A673 (cell line): ENCODE measurements around the gene SOX5. TPM values are rescaled to one million over a fixed set of nuclear protein-coding genes. Genes with fewer than 3 reads are reported as not detected.

Source experiments
- BruUV-seq: library from RNA; stranded (reverse); fragments of 400-500 nt; replicated peaks from 2 replicates; lab custom pipeline; 2021; lab: Mats Ljungman, UMichigan
- CTCF ChIA-PET: fragments of 300-600 bp; sonication (Branson Sonifier 250); formaldehyde crosslinking; loops from one replicate; lab custom pipeline; 2022; ENCODE audit warnings: antibody characterized with exemption; lab: Charles Lee
- POLR2A ChIA-PET: fragments of 300-600 bp; sonication (Branson Sonifier 250); formaldehyde crosslinking; loops from one replicate; lab custom pipeline; 2022; ENCODE audit warnings: antibody characterized with exemption; ENCODE audit not compliant: low non-redundant PET; lab: Charles Lee
- DNase-seq: peaks from one replicate; pipeline ENCODE4 v3.0.0-alpha.2; 2015; ENCODE audit warnings: low spot score
- H3K27ac ChIP-seq: fragments of 200-600 bp; sonication (generic); 2 replicates; pipeline ENCODE4 v1.5.1; 2016; ENCODE audit warnings: mixed run types, low read depth, mild to moderate bottlenecking, mixed read lengths, antibody characterized with exemption, low read length; ENCODE audit not compliant: poor library complexity, severe bottlenecking
- H3K27me3 ChIP-seq: fragments of 200-600 bp; sonication (generic); replicated peaks from 2 replicates; pipeline ENCODE4 v1.6.1; 2017; ENCODE audit warnings: mixed run types, low read depth, mild to moderate bottlenecking, mixed read lengths, antibody characterized with exemption, low read length; ENCODE audit not compliant: insufficient read depth, poor library complexity
- H3K36me3 ChIP-seq: fragments of 200-600 bp; sonication (generic); 2 replicates; pipeline ENCODE4 v1.6.1; 2016; ENCODE audit warnings: mixed run types, mild to moderate bottlenecking, mixed read lengths, antibody characterized with exemption, low read length; ENCODE audit not compliant: insufficient read depth, poor library complexity, severe bottlenecking
- H3K4me1 ChIP-seq: fragments of 200-600 bp; sonication (generic); 2 replicates; pipeline ENCODE4 v1.6.1; 2017; ENCODE audit warnings: mixed run types, mild to moderate bottlenecking, mixed read lengths, antibody characterized with exemption, low read length; ENCODE audit not compliant: insufficient read depth, poor library complexity, severe bottlenecking
- H3K4me3 ChIP-seq: fragments of 200-600 bp; sonication (generic); 2 replicates; pipeline ENCODE4 v1.5.1; 2016; ENCODE audit warnings: low read depth, mixed run types, mild to moderate bottlenecking, mixed read lengths, low read length; ENCODE audit not compliant: poor library complexity, severe bottlenecking
- H3K9me3 ChIP-seq: fragments of 200-600 bp; sonication (generic); 2 replicates; pipeline ENCODE4 v1.6.1; 2016; ENCODE audit warnings: mixed run types, low read depth, mild to moderate bottlenecking, mixed read lengths, antibody characterized with exemption, low read length; ENCODE audit not compliant: poor library complexity, severe bottlenecking
- EZH2 ChIP-seq: fragments of 200-600 bp; sonication (generic); IDR thresholded peaks from 2 replicates; pipeline ENCODE4 v1.6.1; 2017; ENCODE audit warnings: borderline replicate concordance, low read depth, mild to moderate bottlenecking, mixed read lengths, antibody characterized with exemption, low read length; ENCODE audit not compliant: poor library complexity, severe bottlenecking
- intact Hi-C: fragments of 100-400 bp; cut with micrococcal nuclease; formaldehyde crosslinking; loops from one replicate; pipeline ENCODE4 v1.10.0; 2022; ENCODE audit not compliant: unreplicated experiment
- total RNA-seq: library from RNA; stranded (reverse); gene quantifications from 2 replicates; pipeline ENCODE4 v1.2.3, GENCODE V29; 2021
- TF ChIP-seq, protein P1 (sequence below): fragments of 300-800, 200-600 bp; sonication (generic); conservative IDR thresholded peaks from 2 replicates; pipeline ENCODE4 v1.5.1; 2017; ENCODE audit warnings: low read depth, mild to moderate bottlenecking, antibody characterized with exemption, low read length, moderate library complexity, mixed read lengths

The SOX5 gene
- total RNA-seq, 1 experiment from 2014 or later = 11.9 TPM

DNA sequence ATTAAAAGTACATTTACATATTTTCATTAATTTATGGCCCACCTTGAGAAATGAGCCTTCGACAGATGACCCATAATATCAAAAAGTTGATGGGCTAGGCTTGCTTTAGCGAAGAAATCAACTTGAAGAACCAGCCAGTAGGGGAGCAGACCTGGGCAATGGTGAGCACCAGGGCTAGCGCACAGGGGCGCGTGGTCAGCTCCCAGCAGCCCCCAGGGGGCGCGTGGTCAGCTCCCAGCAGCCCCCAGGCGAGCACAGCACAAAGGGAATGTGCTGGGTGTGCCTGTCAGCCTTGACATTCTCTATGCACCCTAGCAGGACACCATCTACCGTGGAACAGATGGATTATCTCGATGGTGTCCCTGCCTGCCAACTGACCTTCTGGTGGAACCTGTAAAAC, 15.3 kb upstream of the SOX5 start:
- no peak for DNase-seq
- H3K9me3 ChIP-seq = no peaks in the 10 kb centered on the region
- BruUV-seq = no TSS peak
- H3K4me1 ChIP-seq = no peaks in the 10 kb centered on the region
- intact Hi-C loops = no loop called here
- ChIA-PET CTCF (no interaction called here), POLR2A (no interaction called here)
- no peaks in the 10 kb centered on the region for H3K27me3 ChIP-seq
- TF ChIP-seq, protein P1, sequence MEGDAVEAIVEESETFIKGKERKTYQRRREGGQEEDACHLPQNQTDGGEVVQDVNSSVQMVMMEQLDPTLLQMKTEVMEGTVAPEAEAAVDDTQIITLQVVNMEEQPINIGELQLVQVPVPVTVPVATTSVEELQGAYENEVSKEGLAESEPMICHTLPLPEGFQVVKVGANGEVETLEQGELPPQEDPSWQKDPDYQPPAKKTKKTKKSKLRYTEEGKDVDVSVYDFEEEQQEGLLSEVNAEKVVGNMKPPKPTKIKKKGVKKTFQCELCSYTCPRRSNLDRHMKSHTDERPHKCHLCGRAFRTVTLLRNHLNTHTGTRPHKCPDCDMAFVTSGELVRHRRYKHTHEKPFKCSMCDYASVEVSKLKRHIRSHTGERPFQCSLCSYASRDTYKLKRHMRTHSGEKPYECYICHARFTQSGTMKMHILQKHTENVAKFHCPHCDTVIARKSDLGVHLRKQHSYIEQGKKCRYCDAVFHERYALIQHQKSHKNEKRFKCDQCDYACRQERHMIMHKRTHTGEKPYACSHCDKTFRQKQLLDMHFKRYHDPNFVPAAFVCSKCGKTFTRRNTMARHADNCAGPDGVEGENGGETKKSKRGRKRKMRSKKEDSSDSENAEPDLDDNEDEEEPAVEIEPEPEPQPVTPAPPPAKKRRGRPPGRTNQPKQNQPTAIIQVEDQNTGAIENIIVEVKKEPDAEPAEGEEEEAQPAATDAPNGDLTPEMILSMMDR = no peak
- TF ChIP-seq EZH2 = no peak
- H3K4me3 ChIP-seq = no peak overlapping the region
- H3K36me3 ChIP-seq = no peaks in the 10 kb centered on the region
- H3K27ac ChIP-seq = no peak overlapping the region

DNA sequence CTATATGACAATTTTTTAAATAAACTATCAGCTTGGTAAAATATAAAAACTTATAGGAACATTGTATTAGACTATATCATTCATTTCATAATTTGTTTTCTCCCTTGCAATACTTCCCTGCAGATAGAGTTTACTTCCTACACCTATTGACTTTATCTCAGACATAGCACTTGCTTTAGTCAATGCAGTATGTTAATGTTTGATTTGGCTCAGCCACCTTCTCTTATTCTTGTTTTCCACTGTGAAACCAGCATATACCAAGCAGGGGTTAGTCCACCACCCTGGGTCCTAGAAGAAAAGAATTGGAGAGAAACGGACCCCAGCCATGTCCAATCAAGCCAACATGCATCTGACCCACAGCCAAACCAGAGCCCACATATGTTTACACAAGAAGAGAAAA, 10.4 kb upstream of the SOX5 start:
- Histone ChIP-seq H3K4me3 (no peak overlapping the region), H3K36me3 (no peaks in the 10 kb centered on the region), H3K4me1 (no peaks in the 10 kb centered on the region), H3K27me3 (no peaks in the 10 kb centered on the region), H3K27ac (no peak overlapping the region), H3K9me3 (no peaks in the 10 kb centered on the region)
- CTCF ChIA-PET = no interaction called here
- POLR2A ChIA-PET = no interaction called here
- intact Hi-C loops = no loop called here
- no peak for DNase-seq
- TF ChIP-seq, protein P1 = no peak
- no peak for TF ChIP-seq EZH2
- no TSS peak for BruUV-seq

DNA sequence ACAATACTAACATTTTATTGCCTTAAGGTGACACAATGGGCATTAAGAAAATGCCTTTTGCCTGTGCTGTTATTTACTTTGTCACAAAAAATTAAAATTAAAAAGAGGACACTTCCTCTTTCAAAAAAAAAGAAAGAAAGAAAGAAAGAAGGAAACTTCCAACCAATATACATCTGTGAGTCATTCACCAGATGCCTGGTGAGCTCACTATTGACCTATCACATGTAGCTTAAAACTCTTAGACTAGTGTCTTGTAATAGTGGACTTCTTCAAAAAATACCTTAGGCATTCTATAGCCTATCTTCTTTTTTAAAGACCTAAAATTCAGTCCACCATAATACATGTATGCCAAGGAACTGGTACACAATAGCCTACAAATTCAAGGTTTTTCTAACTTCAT, 4.9 kb upstream of the SOX5 start:
- H3K36me3 ChIP-seq = no peaks in the 10 kb centered on the region
- CTCF ChIA-PET = no interaction called here
- H3K27ac ChIP-seq = no peak overlapping the region
- TF ChIP-seq, protein P1 = no peak
- no peak for TF ChIP-seq EZH2
- no peaks in the 10 kb centered on the region for H3K9me3 ChIP-seq
- intact Hi-C loops = no loop called here
- no peak overlapping the region for H3K4me3 ChIP-seq
- H3K27me3 ChIP-seq = no peaks in the 10 kb centered on the region
- no peak for DNase-seq
- POLR2A ChIA-PET = interaction anchor here (0.6 kb wide), 1 partner anchor 89 kb away, joined by 4 read pairs; no protein-coding TSS in a partner anchor
- BruUV-seq = no TSS peak
- H3K4me1 ChIP-seq = peaks cover 6% of the 10 kb centered on the region
